ENCODE results near the gene GATAD2A.

- no peak for TF ChIP-seq TAF1 (IDR thresholded peaks at IDR 0.05; ENCODE audit: borderline replicate concordance, low read depth, low read length)
- no peak for TF ChIP-seq POLR2A (IDR thresholded peaks at IDR 0.05; ENCODE audit: low read depth, low read length)
- TF ChIP-seq POLR2AphosphoS5 (IDR thresholded peaks at IDR 0.05; ENCODE audit: low read depth, low read length), result no peak
Observed at GRCh38 chr19:19423322-19423721, 17.8 kb downstream of the GATAD2A start.
